ENCODE data around the gene PDSS2.

DNA sequence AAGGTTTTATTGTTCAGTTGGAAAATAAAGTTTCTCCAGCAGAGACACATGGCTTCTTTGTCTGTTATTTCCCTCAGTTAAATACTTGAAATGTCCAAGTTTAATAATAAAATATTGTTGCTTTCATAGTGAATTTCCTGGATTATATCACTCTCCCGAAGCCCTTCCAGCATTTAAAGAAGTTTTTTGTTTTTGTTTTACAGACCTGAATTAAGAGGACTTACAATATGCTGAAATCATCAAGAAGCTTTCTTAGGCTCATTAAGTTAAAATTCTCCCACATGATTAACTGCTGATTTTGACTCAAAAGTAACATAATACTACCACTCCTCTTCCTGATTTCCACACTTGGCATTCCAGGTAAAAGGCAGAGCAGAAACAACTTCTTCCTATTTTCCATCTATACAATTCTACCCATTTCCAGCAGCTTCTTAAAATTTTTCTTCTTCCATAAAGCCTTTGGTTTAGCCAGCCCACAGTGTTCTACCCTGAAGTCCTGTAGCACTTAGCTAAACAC, 35.8 kb downstream of the PDSS2 start:
- TF ChIP-seq, protein P1, sequence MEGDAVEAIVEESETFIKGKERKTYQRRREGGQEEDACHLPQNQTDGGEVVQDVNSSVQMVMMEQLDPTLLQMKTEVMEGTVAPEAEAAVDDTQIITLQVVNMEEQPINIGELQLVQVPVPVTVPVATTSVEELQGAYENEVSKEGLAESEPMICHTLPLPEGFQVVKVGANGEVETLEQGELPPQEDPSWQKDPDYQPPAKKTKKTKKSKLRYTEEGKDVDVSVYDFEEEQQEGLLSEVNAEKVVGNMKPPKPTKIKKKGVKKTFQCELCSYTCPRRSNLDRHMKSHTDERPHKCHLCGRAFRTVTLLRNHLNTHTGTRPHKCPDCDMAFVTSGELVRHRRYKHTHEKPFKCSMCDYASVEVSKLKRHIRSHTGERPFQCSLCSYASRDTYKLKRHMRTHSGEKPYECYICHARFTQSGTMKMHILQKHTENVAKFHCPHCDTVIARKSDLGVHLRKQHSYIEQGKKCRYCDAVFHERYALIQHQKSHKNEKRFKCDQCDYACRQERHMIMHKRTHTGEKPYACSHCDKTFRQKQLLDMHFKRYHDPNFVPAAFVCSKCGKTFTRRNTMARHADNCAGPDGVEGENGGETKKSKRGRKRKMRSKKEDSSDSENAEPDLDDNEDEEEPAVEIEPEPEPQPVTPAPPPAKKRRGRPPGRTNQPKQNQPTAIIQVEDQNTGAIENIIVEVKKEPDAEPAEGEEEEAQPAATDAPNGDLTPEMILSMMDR (IDR thresholded peaks at IDR 0.05): no peak
- no peak for TF ChIP-seq POLR2A (IDR thresholded peaks at IDR 0.05)

Measured in testis (tissue), 2 donors.